Activated CD8-positive, alpha-beta T cell treated with anti-CD3 and anti-CD28 coated beads for 36 hours (primary cell): ENCODE results near the gene OBSCN. TPM values are rescaled to one million over a fixed set of nuclear protein-coding genes. Genes with fewer than 3 reads are reported as not detected.
"Not testable (repeated sequence)": the region's sequence is repeated elsewhere in the genome, so short reads cannot be mapped to it uniquely, and the experiment has no call there.

Experiments used
- ATAC-seq: fragments of 200-7000 bp; cut with Tn5 transposase; one replicate; pipeline ENCODE4 v1.10.0; 2021; ENCODE audit warnings: mild to moderate bottlenecking, moderate library complexity
- CTCF ChIA-PET: fragments of 350-600 bp; sonication (Branson Sonifier 250); formaldehyde crosslinking; loops from one replicate; lab custom pipeline; 2021; ENCODE audit warnings: antibody characterized with exemption; lab: Charles Lee
- POLR2A ChIA-PET: fragments of 350-600 bp; sonication (Branson Sonifier 250); formaldehyde crosslinking; loops from one replicate; lab custom pipeline; 2021; ENCODE audit warnings: antibody characterized with exemption; lab: Charles Lee
- DNase-seq: peaks from one replicate; pipeline ENCODE4 v3.0.0-alpha.2; 2020
- H3K27ac Mint-ChIP-seq: one replicate; pipeline ENCODE4 v1.8.0; 2021; ENCODE audit warnings: mild to moderate bottlenecking, mixed read lengths
- H3K27me3 Mint-ChIP-seq: one replicate; pipeline ENCODE4 v1.8.0; 2021; ENCODE audit warnings: mixed read lengths
- H3K36me3 Mint-ChIP-seq: one replicate; pipeline ENCODE4 v1.8.0; 2021; ENCODE audit warnings: low read depth, mixed read lengths
- H3K4me1 Mint-ChIP-seq: one replicate; pipeline ENCODE4 v1.8.0; 2021; ENCODE audit warnings: low read depth, mixed read lengths
- H3K4me3 Mint-ChIP-seq: one replicate; pipeline ENCODE4 v1.8.0; 2021; ENCODE audit warnings: mild to moderate bottlenecking, moderate library complexity, mixed read lengths
- H3K9me3 Mint-ChIP-seq: one replicate; pipeline ENCODE4 v1.8.0; 2021; ENCODE audit warnings: mixed read lengths
- CTCF ChIP-seq: fragments of 200-600 bp; IDR thresholded peaks from one replicate; pipeline ENCODE4 v1.8.0; 2022; ENCODE audit warnings: antibody characterized with exemption, mild to moderate bottlenecking
- intact Hi-C: fragments of 100-400 bp; cut with micrococcal nuclease; formaldehyde crosslinking; loops from one replicate; pipeline ENCODE4 v1.10.0; 2022
- total RNA-seq, 2 experiments: library from RNA; stranded (reverse); gene quantifications; one replicate each; pipeline ENCODE4 v1.2.3, GENCODE V29; 2021

The OBSCN gene
- total RNA-seq, 2 experiments from 2014 or later: 21.6 to 23.7 TPM

- Mint-ChIP-seq H3K27ac (no peak overlapping the region), H3K4me3 (no peak overlapping the region), H3K9me3 (peaks cover 7% of the 10 kb centered on the region), H3K36me3 (peaks cover 17% of the 10 kb centered on the region), H3K27me3 (no peaks in the 10 kb centered on the region), H3K4me1 (no peaks in the 10 kb centered on the region)
- DNase-seq (no peak), ATAC-seq (no peak)
- intact Hi-C loops: no loop called here
- CTCF ChIA-PET: no interaction called here
- no peak for TF ChIP-seq CTCF
- POLR2A ChIA-PET: no interaction called here
Observed at GRCh38 chr1:228263636-228264035, 55.8 kb downstream of the OBSCN start.

GRCh38 chr1:228264090-228264829 is 56.4 kb downstream of the OBSCN start:
- H3K27me3 Mint-ChIP-seq: no peaks in the 10 kb centered on the region
- no peaks in the 10 kb centered on the region for H3K4me1 Mint-ChIP-seq
- POLR2A ChIA-PET: no interaction called here
- H3K4me3 Mint-ChIP-seq: no peak overlapping the region
- DNase-seq (no peak), ATAC-seq (no peak)
- peaks cover 7% of the 10 kb centered on the region for H3K9me3 Mint-ChIP-seq
- H3K27ac Mint-ChIP-seq: no peak overlapping the region
- TF ChIP-seq CTCF: no peak
- peaks cover 17% of the 10 kb centered on the region for H3K36me3 Mint-ChIP-seq
- intact Hi-C loops: no loop called here
- CTCF ChIA-PET: no interaction called here

GRCh38 chr1:228265167-228265566 is 57.3 kb downstream of the OBSCN start:
- H3K9me3 Mint-ChIP-seq: peaks cover 7% of the 10 kb centered on the region
- peaks cover 1% of the 10 kb centered on the region for H3K4me1 Mint-ChIP-seq
- DNase-seq (no peak), ATAC-seq (peak; percentile 27)
- peaks cover 14% of the 10 kb centered on the region for H3K36me3 Mint-ChIP-seq
- ChIA-PET POLR2A (no interaction called here), CTCF (no interaction called here)
- H3K27ac Mint-ChIP-seq: no peak overlapping the region
- H3K4me3 Mint-ChIP-seq: no peak overlapping the region
- no peaks in the 10 kb centered on the region for H3K27me3 Mint-ChIP-seq
- intact Hi-C loops: no loop called here
- TF ChIP-seq CTCF: no peak

- ChIA-PET POLR2A (interaction anchor here (0.6 to 1.2 kb wide), 3 partner anchors 12 to 138 kb away, joined by 3 read pairs; no protein-coding TSS in a partner anchor), CTCF (no interaction called here)
- ATAC-seq (no peak), DNase-seq (no peak)
- Mint-ChIP-seq H3K4me3 (no peak overlapping the region), H3K36me3 (no peaks in the 10 kb centered on the region), H3K4me1 (peaks cover 2% of the 10 kb centered on the region), H3K27ac (no peak overlapping the region), H3K9me3 (no peaks in the 10 kb centered on the region), H3K27me3 (no peaks in the 10 kb centered on the region)
- TF ChIP-seq CTCF: no peak
- intact Hi-C loops: no loop called here
Observed at GRCh38 chr1:228267962-228268880, 60.4 kb downstream of the OBSCN start.

GRCh38 chr1:228268881-228269265 is 61.0 kb downstream of the OBSCN start:
- H3K27me3 Mint-ChIP-seq: no peaks in the 10 kb centered on the region
- ChIA-PET CTCF (no interaction called here), POLR2A (interaction anchor here (0.6 kb wide), 1 partner anchor 137 kb away, joined by 3 read pairs; no protein-coding TSS in a partner anchor)
- H3K27ac Mint-ChIP-seq: no peak overlapping the region
- H3K4me3 Mint-ChIP-seq: no peak overlapping the region
- no peaks in the 10 kb centered on the region for H3K9me3 Mint-ChIP-seq
- ATAC-seq (no peak), DNase-seq (no peak)
- peaks cover 2% of the 10 kb centered on the region for H3K4me1 Mint-ChIP-seq
- no peaks in the 10 kb centered on the region for H3K36me3 Mint-ChIP-seq
- TF ChIP-seq CTCF: no peak
- intact Hi-C loops: no loop called here

- H3K36me3 Mint-ChIP-seq, H3K27ac Mint-ChIP-seq, H3K4me1 Mint-ChIP-seq, H3K4me3 Mint-ChIP-seq, H3K9me3 Mint-ChIP-seq, H3K27me3 Mint-ChIP-seq, DNase-seq, intact Hi-C loops, CTCF ChIA-PET: not testable (repeated sequence)
- peak; percentile 54 for ATAC-seq
- POLR2A ChIA-PET: interaction anchor here (0.6 kb wide), 2 partner anchors 11 to 137 kb away, joined by 3 read pairs; no protein-coding TSS in a partner anchor
Observed at GRCh38 chr1:228269431-228269830, 61.6 kb downstream of the OBSCN start.
